Kidney epithelial cell (primary cell): ENCODE data around the gene RFXAP. TPM values are rescaled to one million over a fixed set of nuclear protein-coding genes. Genes with fewer than 3 reads are reported as not detected.

Source experiments
- DNase-seq: peaks from one replicate; pipeline ENCODE4 v3.0.0-alpha.2; 2010; ENCODE audit warnings: low read depth
- H3K27me3 ChIP-seq: 2 replicates; pipeline ENCODE4 v1.6.0; 2011; ENCODE audit warnings: low read length; ENCODE audit not compliant: control insufficient read depth, insufficient read depth
- H3K36me3 ChIP-seq: 2 replicates; pipeline ENCODE4 v1.5.1; 2011; ENCODE audit warnings: low read length; ENCODE audit not compliant: control insufficient read depth, insufficient read depth
- H3K4me3 ChIP-seq: 2 replicates; pipeline ENCODE4 v1.5.1; 2011; ENCODE audit warnings: low read depth, mild to moderate bottlenecking, control low read depth, low read length
- total RNA-seq: library from RNA; depleted of rRNA; stranded (reverse); fragments of >200 nt; gene quantifications from 2 replicates; pipeline ENCODE4 v1.2.3, GENCODE V29; 2015
- TF ChIP-seq, protein P1 (sequence below): IDR thresholded peaks from 2 replicates; pipeline ENCODE4 v1.5.1; 2011; ENCODE audit warnings: mild to moderate bottlenecking, moderate library complexity, low read length, control low read depth, inconsistent platforms; ENCODE audit not compliant: insufficient read depth, poor library complexity, severe bottlenecking

Gene RFXAP
- total RNA-seq, 1 donor from 2014 or later: 2.4 TPM

DNA sequence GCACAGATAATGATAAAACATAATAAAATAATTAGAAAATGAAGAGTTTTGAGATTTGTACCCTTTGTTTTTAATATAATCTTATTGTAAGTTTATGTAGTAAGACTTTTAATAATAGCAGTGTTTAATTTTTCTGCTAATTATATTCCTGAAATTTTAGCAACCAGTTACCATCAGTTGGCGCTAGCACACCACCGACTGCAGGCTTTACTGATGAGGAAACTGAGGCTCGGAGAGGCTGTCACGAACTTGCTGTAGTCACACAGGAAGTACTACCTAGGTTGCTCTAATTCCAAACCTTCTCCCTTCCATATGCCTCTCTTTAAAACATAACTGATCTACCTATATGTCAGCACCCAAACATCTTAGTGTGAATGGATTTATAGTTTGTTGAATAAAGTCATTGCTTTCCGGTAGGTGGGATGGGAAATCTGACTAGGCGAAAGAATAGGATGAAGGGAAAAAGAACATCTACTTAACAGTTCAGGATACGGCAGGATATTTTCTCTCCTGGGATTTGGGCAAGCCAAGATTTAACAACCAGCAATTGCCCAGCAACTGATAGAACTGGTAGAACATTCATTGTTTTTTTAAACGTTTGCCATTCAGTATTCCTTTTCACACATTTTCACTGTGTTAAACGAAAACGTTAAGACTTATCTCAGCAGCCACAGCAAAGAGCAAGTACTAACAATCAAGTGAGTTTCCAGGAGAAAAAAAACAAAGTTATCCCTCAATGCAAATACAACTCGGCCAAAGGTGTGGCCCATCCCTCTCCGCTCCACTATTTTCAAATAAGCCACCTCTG is 822 bp upstream of the RFXAP start:
- TF ChIP-seq, protein P1, sequence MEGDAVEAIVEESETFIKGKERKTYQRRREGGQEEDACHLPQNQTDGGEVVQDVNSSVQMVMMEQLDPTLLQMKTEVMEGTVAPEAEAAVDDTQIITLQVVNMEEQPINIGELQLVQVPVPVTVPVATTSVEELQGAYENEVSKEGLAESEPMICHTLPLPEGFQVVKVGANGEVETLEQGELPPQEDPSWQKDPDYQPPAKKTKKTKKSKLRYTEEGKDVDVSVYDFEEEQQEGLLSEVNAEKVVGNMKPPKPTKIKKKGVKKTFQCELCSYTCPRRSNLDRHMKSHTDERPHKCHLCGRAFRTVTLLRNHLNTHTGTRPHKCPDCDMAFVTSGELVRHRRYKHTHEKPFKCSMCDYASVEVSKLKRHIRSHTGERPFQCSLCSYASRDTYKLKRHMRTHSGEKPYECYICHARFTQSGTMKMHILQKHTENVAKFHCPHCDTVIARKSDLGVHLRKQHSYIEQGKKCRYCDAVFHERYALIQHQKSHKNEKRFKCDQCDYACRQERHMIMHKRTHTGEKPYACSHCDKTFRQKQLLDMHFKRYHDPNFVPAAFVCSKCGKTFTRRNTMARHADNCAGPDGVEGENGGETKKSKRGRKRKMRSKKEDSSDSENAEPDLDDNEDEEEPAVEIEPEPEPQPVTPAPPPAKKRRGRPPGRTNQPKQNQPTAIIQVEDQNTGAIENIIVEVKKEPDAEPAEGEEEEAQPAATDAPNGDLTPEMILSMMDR: no peak
- no peak for DNase-seq
- H3K27me3 ChIP-seq: no peaks in the 10 kb centered on the region
- no peaks in the 10 kb centered on the region for H3K36me3 ChIP-seq
- peak overlapping the region; percentile 60 for H3K4me3 ChIP-seq

- H3K36me3 ChIP-seq: no peaks in the 10 kb centered on the region
- H3K27me3 ChIP-seq: no peaks in the 10 kb centered on the region
- TF ChIP-seq, protein P1: no peak
- no peak for DNase-seq
- peak overlapping the region; percentile 60 for H3K4me3 ChIP-seq
Observed at GRCh38 chr13:36819739-36820090, 693 bp downstream of the RFXAP start.

- peak overlapping the region; percentile 60 for H3K4me3 ChIP-seq
- no peaks in the 10 kb centered on the region for H3K36me3 ChIP-seq
- DNase-seq: no peak
- H3K27me3 ChIP-seq: no peaks in the 10 kb centered on the region
- TF ChIP-seq, protein P1: no peak
Observed at GRCh38 chr13:36820222-36820621, 1.2 kb downstream of the RFXAP start.

GRCh38 chr13:36822785-36823184 is 3.8 kb downstream of the RFXAP start:
- no peak overlapping the region for H3K4me3 ChIP-seq
- H3K27me3 ChIP-seq: no peaks in the 10 kb centered on the region
- no peak for DNase-seq
- TF ChIP-seq, protein P1: no peak
- no peaks in the 10 kb centered on the region for H3K36me3 ChIP-seq

- TF ChIP-seq, protein P1: no peak
- no peaks in the 10 kb centered on the region for H3K27me3 ChIP-seq
- DNase-seq: no peak
- H3K4me3 ChIP-seq: no peak overlapping the region
- H3K36me3 ChIP-seq: no peaks in the 10 kb centered on the region
Observed at GRCh38 chr13:36829753-36830152, 10.7 kb downstream of the RFXAP start.

DNA sequence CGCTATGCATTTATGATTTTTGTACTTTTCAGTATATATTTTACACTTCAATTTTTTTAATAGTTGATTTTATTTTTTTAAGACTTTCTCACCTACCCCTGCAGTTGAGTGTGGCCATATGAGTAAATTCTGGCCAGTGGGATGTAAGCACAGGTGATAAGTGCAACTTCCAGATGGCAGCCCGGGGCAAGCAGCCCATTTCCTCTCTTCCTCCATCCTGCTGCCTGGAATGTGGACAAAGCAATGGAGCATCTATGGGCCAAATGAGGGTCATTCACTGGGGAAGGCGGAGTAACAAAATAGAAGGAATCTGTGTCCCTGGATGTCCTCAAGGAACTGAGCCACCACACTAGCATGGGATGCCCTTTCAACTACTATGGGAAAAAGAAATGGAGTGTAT is 12.3 kb downstream of the RFXAP start:
- H3K36me3 ChIP-seq: no peaks in the 10 kb centered on the region
- no peak for DNase-seq
- H3K4me3 ChIP-seq: no peak overlapping the region
- TF ChIP-seq, protein P1: no peak
- H3K27me3 ChIP-seq: no peaks in the 10 kb centered on the region
